ENCODE results near the gene LGI2.

GRCh38 chr4:24970635-24971034, 60.1 kb downstream of the LGI2 start:
- TF ChIP-seq CTCF (IDR thresholded peaks at IDR 0.05; ENCODE audit: poor library complexity, severe bottlenecking) (no peak), EZH2 (IDR thresholded peaks at IDR 0.05; ENCODE audit: borderline replicate concordance, insufficient read depth, low read length, poor library complexity, severe bottlenecking) (no peak), EP300 (conservative IDR thresholded peaks at IDR 0.05; ENCODE audit: poor library complexity, severe bottlenecking) (no peak), POLR2AphosphoS5 (IDR thresholded peaks at IDR 0.05) (no peak)

Data from neural cell (in vitro differentiated cells).